ENCODE measurements around the gene TMEM129.
"Not testable (repeated sequence)": the region's sequence is repeated elsewhere in the genome, so short reads cannot be mapped to it uniquely, and the experiment has no call there.

TMEM129 gene

DNA sequence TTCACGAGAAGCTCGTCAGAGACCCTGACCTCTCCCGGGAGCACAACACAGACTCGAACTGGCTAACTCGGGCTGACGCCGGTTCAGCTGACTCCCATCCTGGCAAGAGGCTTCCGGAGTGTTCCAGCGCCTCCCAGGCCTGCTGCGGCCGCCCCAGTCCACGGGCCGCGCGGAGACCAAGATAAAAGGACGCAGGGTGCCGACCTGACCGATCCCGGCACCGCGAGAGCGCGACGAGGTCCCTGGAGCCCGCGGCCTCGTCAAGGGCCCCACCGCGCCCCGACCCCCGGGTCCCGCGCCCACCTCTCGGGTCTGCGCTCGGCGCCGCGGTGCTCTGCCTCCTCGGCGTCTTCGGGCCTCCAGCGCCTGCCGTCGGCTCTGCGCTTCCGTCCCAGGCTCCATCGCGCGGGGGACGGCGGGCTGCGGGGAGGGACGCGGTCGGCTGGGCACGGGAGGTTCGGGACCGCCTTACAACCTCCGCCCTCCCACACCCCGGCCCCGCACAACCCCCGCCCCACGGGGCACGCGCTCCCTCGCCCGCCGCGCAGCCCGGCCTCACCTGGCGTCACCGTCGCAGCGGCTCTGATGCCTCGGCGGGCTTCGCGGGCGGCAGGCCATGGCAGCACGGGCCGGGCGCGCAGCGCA is 9.4 kb downstream of the TMEM129 start:
- TF ChIP-seq, protein P1, sequence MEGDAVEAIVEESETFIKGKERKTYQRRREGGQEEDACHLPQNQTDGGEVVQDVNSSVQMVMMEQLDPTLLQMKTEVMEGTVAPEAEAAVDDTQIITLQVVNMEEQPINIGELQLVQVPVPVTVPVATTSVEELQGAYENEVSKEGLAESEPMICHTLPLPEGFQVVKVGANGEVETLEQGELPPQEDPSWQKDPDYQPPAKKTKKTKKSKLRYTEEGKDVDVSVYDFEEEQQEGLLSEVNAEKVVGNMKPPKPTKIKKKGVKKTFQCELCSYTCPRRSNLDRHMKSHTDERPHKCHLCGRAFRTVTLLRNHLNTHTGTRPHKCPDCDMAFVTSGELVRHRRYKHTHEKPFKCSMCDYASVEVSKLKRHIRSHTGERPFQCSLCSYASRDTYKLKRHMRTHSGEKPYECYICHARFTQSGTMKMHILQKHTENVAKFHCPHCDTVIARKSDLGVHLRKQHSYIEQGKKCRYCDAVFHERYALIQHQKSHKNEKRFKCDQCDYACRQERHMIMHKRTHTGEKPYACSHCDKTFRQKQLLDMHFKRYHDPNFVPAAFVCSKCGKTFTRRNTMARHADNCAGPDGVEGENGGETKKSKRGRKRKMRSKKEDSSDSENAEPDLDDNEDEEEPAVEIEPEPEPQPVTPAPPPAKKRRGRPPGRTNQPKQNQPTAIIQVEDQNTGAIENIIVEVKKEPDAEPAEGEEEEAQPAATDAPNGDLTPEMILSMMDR (conservative IDR thresholded peaks at IDR 0.05; ENCODE audit: low read depth, low read length), result no peak
- DNase-seq (ENCODE audit: low read depth), result peak; percentile 76
- peak overlapping the region; percentile 76 for H3K4me3 ChIP-seq (ENCODE audit: low read depth, low read length)

DNA sequence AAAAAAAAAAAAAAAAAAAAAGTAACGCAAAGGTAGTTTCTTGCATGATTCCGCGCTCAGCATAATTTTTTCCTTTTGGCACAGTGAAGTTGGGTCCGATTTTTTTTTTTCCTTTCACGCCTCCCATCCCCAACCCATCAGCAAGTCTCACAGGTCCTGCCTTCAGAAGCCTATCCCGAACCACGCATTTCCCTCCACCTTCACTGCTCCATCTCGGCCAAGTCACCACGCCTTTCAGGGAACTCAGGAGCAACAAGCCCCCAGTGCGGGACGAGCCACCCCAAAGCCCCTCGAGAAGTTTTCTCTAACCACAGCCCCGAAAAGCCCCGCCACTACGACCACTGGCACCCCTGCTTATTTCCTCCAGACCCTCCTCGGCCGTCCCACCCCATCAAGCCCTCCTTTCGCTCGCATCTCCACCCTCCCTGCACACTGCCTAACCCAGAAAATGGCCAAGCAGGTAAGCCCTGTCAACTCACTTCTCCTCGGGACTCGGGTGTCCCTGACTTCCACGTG is 10.0 kb downstream of the TMEM129 start:
- TF ChIP-seq, protein P1 (conservative IDR thresholded peaks at IDR 0.05; ENCODE audit: low read depth, low read length), result no peak
- peak overlapping the region; percentile 76 for H3K4me3 ChIP-seq (ENCODE audit: low read depth, low read length)
- DNase-seq (ENCODE audit: low read depth), result no peak

DNA sequence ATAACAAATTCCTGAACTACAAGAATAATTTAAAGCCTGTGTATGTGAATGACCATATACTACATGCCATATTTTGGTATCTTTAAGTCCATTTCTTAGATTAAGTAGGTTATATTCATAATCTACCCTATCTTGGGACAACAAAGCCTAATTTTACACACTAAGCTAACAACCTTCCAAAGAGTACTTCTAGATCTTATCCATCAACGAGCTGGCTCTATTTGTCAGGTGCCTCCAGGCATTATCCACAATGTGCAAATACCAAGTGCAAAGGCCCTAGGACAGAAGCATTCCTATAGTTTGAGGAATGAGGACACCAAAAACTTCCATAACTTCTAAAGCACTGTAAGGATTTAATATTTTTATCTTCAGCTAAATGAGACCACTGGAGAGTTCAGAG is 12.5 kb downstream of the TMEM129 start:
- H3K4me3 ChIP-seq (ENCODE audit: low read depth, low read length), result no peak overlapping the region
- TF ChIP-seq, protein P1 (conservative IDR thresholded peaks at IDR 0.05; ENCODE audit: low read depth, low read length), result no peak

DNA sequence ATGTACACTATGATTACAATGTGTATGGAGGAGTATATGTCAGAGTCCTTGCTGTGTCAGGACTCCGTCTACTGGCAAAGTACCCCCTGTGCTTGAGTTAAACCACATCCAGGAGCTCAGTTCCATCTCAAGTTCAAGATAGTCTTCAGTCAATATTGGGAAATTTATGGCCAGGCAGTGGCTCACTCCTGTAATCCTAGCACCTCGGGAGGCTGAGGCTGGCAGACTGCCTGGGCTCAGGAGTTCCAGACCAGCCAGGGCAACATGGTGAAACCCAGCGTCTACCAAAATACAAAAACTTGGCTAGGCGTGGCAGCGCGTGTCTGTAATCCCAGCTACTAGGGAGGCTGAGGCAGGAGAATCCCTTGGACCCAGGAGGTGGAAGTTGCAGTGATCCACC is 14.8 kb downstream of the TMEM129 start:
- no peak overlapping the region for H3K4me3 ChIP-seq (ENCODE audit: low read depth, low read length)
- TF ChIP-seq, protein P1 (conservative IDR thresholded peaks at IDR 0.05; ENCODE audit: low read depth, low read length), result no peak
- no peak for DNase-seq (ENCODE audit: low read depth)

More for the DNA sequence above, 12.5 kb downstream of the TMEM129 start:
- no peak for DNase-seq (ENCODE audit: low read depth)

DNA sequence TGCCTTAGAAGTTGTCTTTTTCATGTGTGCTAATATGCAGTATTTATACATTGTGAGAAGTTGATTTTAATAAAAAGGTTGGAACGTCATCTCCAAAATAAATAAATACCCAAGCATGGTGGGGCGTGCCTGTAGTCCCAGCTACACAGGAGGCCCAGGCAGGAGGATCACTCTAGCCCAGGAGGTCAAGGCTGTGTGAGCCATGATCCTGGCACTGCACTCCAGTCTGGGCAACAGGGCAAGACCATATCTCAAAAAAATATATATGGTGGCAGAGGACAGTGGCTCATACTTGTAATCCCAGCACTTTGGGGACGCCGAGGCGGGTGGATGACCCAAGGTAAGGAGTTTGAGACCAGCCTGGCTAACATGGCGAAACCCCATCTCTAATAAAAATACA is 15.4 kb downstream of the TMEM129 start:
- TF ChIP-seq, protein P1 (conservative IDR thresholded peaks at IDR 0.05; ENCODE audit: low read depth, low read length), result no peak
- no peak overlapping the region for H3K4me3 ChIP-seq (ENCODE audit: low read depth, low read length)
- DNase-seq (ENCODE audit: low read depth), result no peak

DNA sequence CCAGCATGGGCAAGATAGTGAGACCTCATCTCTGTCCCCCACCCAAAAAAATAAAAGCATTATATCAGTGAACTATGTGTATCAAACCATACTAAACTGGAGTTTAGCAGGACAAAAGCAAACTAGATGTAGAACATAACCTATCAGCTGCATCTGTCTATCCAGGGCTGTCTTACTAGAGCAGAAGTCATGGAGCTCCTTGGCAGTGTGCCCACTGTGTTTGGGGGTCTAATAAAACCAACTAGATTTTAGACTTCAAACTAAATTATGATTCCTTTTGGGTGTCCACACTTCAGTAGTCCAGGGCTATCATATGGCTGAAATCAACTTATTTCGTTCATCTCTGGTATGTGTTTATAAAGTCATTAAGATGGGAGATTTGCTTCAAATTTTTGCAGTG is 17.3 kb downstream of the TMEM129 start:
- no peak for DNase-seq (ENCODE audit: low read depth)
- no peak overlapping the region for H3K4me3 ChIP-seq (ENCODE audit: low read depth, low read length)
- TF ChIP-seq, protein P1 (conservative IDR thresholded peaks at IDR 0.05; ENCODE audit: low read depth, low read length), result no peak

DNA sequence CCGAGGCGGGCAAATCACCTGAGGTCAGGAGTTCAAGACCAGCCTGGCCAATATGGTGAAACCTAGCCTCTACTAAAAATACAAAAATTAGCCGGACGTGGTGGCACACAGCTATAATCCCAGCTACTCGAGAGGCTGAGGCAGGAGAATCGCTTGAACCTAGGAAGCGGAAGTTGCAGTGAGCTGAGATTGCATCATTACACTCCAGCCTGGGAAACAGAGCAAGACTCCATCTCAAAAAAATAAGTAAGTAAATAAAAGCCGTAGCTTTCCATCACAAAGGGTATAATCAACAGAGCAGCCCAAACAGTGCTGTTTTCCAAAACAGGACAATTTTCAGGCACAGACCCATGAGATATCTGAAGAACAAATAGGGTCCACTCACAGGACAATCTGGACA is 19.5 kb downstream of the TMEM129 start:
- DNase-seq (ENCODE audit: low read depth); H3K4me3 ChIP-seq (ENCODE audit: low read depth, low read length): not testable (repeated sequence)

All from choroid plexus epithelial cell (primary cell).